Stimulated activated naive CD4-positive, alpha-beta T cell treated with Interleukin-2 at 50 U/mL for 16 hours (primary cell): ENCODE measurements around the gene CTNNBIP1.

Experiments used
- DNase-seq: peaks from one replicate; lab custom pipeline; 2025; lab: John Stamatoyannopoulos, UW

CTNNBIP1 gene

GRCh38 chr1:9903801-9904527 lies 6.1 kb downstream of the CTNNBIP1 start:
- no peak for DNase-seq

DNA sequence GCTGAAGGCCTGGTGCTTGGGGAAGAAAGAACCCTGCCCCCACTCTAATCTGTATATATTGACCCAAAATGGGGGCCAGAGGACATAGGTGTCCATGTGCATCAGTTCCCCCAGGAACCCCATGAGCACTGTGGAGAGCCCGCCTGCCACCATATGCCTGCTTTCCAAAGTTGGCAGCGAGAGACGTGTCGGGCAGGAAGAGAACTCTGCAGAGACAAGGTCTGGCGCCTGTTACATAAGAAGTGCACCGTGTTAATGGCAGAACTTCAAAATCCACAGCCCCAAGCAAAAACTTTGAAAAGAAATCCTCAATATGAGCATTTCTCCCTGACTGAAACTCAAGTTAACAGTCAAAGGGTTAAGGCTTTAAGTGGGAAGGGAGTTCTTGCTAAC lies 8.0 kb downstream of the CTNNBIP1 start:
- DNase-seq = no peak

GRCh38 chr1:9901148-9902059 lies 8.7 kb downstream of the CTNNBIP1 start:
- no peak for DNase-seq

- no peak for DNase-seq
Measured at GRCh38 chr1:9900142-9901043, 9.7 kb downstream of the CTNNBIP1 start.

DNA sequence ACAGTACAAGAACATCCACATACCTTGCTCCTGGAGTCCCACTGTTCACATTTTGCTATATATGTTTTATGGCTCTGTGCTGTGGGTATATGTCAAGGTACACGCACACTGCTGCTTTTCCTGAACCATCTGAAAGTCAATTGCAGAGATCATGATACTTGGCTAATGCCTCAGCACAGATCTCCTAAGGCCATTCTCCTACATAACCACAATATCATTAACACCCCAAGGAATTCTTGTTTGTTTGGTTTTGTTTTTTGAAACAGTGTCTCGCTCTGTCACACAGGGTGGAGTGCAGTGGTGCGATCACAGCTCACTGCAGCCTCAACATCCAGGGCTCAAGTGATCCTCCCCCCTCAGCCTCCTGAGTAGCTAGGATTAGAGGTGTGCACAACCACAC lies 16.0 kb downstream of the CTNNBIP1 start:
- no peak for DNase-seq

DNA sequence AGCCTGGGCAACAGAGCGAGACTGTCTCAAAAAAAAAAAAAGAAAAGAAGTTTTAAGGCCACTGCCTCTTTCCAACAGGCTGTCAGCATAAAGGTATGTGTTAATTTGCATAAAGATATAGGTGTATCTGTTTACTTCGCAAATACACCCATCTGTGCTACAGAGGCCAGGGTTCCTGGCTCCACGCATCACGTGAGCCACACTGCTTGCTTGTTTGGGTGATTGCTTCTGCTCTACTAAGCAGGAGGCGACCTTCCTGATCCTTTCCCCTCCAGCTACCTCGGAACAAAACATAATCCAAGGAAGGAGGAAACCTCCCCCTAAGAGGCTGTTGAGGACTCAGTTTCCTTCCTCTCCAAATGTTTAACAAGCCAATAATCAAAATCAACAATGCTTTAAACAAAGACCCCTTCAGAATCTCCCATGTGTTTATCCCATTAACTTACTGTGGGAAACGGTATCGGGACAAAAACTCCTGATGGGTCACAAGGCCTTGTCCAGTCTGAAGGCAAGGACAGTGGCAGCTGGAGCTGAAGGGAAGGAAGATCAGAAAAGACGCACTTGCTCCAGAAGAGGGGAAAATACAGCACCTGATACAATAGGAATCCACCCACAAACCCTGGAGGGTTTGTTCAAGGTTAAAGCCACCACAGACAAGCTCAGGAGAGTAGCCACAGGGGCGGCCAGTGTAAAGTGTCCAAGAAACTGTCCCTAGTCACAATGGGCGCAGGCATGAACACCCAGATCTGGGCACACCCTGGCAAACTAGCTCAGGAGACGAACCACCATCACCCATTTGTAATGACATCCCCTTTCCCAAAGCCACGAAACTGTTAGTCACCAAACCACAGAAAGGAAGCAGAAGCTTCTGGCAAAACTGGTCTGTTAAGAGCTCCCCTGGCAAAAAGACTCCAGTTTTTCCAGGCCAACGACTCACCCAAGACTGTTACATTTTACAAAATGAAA lies 17.2 kb downstream of the CTNNBIP1 start:
- DNase-seq = no peak

DNA sequence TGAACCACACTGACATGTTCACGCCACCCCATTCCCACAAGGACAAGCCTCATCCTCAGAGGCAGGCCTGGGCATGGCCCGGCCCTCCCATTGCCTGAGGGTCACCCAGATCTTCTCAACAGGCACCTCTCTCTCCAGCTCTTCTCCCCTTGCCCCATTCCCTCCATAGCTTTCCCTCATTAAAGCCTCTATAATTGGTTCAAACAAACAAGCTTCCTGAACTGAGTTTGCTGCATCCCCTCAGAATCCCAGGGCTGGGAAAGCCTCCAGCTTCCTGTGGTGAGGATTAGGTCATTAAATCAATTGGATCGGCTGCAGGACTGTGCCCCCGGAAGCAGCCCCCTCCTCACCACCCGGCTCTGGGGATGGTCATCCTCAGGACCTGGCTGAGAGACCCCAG lies 18.9 kb downstream of the CTNNBIP1 start:
- DNase-seq = no peak

DNA sequence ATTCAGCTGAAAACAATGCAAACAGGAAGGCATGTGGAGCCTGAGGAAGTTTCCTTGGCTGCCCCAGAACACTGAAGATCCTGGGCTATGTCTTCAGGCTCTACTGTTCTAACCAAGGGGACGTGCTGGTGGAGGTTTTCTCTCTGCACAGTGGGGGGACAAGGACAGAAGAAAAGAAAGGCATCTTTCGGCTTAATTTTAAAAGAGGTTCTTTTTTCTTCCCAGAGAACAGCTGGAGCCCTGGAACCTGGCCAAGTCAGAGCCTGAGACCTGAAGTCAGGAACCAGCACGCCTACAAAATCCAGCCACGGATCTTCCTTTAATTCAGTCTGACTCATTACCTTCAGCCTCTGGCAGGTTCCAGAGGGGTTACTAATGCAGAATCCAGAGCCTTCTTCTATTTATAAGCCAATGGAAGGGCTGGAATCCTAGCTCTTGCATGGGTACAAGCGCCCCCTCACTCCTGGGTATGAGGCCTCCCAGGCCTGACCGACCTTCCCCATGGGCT lies 19.8 kb downstream of the CTNNBIP1 start:
- DNase-seq = no peak

- no peak for DNase-seq
Measured at GRCh38 chr1:9889411-9889810, 20.7 kb downstream of the CTNNBIP1 start.

DNA sequence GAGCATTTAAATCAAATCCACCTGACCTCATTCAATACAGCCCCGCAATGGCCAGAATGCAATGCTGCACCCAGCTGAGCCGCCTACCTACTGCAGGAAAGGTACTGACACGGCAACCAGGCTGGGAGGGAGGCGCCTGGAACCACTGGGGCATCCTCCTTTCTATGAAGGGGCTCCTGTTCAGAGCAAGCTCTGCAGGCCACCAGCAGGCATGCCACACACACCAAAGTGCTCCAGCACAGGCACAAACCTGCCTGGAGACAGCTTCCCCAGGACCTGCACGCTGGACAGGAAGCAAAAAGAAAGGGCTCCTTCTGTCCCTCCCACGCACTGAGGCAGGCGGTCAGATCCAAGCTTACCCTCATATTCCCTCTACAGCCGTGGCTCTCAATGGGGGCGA lies 21.2 kb downstream of the CTNNBIP1 start:
- no peak for DNase-seq

DNA sequence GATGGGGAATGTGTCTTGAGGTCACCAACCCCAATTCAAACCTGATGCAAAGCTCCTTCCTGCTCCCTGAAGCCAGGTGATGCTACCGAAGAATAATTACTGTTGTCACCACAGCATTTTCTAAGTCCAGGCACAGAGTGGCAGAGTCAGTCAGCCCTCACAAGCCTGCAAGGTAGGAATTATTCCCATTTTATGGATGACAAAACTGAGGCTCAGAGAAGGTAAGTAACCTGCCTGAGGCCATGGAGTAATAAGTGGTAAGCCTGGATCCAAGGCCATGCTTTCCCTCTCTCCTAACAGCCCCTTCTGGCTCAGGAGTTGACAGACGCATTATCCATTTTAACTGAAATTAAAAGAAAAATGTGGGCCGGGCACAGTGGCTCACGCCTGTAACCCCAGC lies 23.0 kb downstream of the CTNNBIP1 start:
- no peak for DNase-seq

- DNase-seq = no peak
Measured at GRCh38 chr1:9886092-9886742, 23.9 kb downstream of the CTNNBIP1 start.

DNA sequence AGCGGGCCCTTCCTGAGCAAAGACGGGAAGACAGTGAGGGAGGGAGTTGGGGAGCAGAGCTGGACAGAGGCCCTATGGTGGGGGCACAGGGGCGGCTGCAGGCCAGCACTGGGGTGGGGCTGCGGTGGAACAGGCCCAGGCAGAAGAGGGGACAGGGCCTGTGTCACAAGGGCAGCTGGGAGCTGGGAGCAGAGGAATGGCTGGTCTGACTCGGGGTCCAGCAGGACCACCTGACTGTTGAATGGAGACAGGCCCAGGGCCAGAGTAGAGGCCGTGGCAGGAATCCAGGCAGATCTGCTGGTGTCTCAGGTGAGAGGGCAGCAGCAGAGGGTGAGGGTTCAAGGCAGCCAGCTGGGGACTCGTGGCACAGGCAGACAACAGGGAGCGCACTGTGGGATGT lies 25.3 kb downstream of the CTNNBIP1 start:
- no peak for DNase-seq

- no peak for DNase-seq
Measured at GRCh38 chr1:9883585-9884449, 26.3 kb downstream of the CTNNBIP1 start.

- DNase-seq = no peak
Measured at GRCh38 chr1:9882945-9883303, 27.1 kb downstream of the CTNNBIP1 start.

DNA sequence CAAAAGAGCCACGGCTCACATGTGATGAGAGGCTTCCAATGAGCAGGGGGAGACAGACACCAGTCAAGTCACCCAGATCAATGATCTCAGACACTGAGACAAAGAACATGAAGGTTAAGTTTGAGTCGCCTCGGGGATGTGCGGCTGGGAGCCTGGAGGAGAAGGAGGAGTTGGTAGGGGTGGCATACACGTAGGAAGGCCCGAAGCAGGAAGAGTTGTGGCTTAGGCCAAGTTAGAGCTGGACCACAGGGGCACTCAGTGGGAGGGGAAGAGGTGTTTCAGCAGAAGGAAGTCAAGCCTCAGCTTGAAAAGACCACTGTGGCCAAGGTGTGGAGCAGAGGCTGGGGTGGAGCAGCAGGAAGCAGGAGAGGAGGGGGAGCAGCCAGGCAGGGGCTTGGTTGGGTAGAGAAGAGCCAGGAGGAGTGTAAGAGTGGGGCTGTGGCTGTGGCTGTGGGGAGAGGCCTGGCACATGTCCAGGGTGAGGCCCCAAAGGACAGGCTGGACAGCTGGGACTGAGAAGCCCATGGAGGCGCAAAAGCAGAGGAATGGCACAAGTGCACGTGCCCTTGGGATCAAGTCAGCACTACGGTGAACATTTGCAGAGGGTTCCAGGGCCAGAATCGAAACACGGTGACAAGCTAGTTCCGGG lies 27.6 kb downstream of the CTNNBIP1 start:
- DNase-seq = no peak

GRCh38 chr1:9881838-9882249 lies 28.2 kb downstream of the CTNNBIP1 start:
- no peak for DNase-seq

DNA sequence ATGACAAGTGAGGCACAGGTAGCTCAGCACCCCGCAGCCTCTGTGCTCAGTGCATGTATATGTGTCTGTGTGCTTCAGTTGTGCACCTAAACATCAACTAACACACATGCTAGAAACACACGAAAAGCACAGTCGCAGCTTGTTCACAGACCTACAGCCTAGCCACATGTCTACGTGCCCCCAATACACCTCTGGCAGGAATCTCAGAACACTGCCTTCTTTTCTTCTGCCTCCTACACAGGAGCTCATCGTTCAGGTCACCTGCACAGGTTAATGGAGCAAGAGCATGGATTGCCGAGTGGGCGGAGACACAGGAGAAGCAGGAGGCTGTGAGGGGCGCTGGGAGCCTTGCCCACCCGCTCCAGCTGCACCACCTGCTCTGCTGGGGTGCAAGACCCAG lies 31.7 kb downstream of the CTNNBIP1 start:
- DNase-seq = no peak

DNA sequence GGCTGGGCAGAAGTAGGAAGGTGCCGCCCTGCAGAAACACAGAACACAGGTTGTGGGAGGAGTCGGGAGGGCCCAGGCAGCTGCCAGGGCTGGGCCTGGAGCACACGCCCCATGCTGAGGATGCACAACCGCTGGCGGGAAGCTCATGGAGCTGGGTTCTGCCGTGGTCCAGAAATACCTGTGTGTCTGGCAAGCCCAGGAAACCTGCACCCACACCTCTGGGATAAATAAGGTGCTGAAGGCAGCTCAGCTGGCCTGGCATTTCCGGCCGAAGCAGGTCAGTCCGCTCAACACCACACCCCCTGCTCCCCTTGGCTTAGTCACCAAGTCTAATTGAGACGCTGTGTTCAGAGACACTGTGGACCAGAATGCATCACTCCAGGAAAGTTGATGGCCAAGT lies 32.1 kb downstream of the CTNNBIP1 start:
- no peak for DNase-seq
